SK-N-SH treated with all-trans-retinoic acid at 6 μM for 48 hours (cell line): Measurements from ENCODE around the gene GALNT13.

Experiments used
- RARB ChIP-seq: fragments of 250-450 bp; sonication (Bioruptor Pico); IDR thresholded peaks from 2 replicates; pipeline ENCODE4 v1.8.0; 2021; ENCODE audit warnings: mild to moderate bottlenecking, moderate library complexity
- TCF4 ChIP-seq: fragments of 250-450 bp; sonication (Bioruptor Pico); IDR thresholded peaks from 2 replicates; pipeline ENCODE4 v1.8.0; 2021; ENCODE audit warnings: mild to moderate bottlenecking, moderate library complexity, borderline replicate concordance

DNA sequence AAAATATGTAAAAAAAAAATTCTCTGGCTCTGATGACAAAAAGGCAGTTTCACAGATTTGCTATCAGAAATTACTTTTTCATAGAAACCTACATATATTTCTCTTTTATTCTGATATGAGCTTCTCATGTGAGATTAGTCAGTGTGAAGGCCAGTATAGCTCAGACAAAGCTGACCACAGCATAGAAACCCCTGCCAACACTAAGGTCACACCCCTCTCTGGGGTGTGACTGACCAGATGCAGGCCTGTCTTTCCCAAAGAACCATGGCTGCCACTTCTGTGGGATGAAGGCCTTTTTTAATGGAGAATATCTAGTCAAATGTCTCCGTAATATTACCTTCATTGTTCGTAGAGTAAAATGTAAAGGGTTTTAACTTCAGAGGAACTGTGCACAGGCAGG, 496.4 kb downstream of the GALNT13 start:
- TF ChIP-seq RARB (CRISPR knock-in tag) (no peak), TCF4 (CRISPR knock-in tag) (no peak)
